Keratinocyte (primary cell): ENCODE data around the gene GGT7.

Experiments used
- EZH2 ChIP-seq: IDR thresholded peaks from one replicate; pipeline ENCODE4 v1.6.1; 2012; ENCODE audit warnings: inconsistent platforms, mild to moderate bottlenecking, low read length, moderate library complexity
- TF ChIP-seq, protein P1 (sequence below), 3 experiments: IDR thresholded peaks in 1 of 3; conservative IDR thresholded peaks in 1 of 3; optimal IDR thresholded peaks in 1 of 3; 2 replicates in 2 of 3; 3 replicates in 1 of 3; pipeline versions ENCODE3 to v1.5.1; 2011; ENCODE audit warnings: low read length in 3 of 3, mild to moderate bottlenecking in 3 of 3, moderate library complexity in 2 of 3, control low read depth in 1 of 3, inconsistent platforms in 1 of 3; ENCODE audit not compliant: insufficient read depth in 2 of 3; ENCODE audit errors: extremely low read depth in 1 of 3

DNA sequence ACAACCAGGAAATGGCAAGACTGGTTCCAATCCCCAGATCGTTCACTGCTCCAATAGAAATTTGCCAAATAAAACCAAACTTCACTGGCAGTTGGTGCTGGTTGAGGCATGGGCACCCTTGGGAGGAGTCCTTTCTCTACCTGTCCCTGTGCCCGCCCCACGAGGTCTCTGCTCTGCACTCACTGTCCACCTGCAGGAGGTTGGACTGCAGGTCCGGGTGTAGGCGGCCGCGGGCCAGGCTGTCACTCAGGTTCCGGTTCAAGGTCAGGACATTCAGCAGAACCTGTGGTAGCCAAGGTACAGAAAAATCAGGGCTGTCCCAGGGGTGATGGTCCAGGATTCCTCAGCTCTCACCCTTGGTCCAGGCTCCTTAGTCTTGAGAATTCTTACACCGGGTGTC is 22.9 kb downstream of the GGT7 start:
- TF ChIP-seq, protein P1, sequence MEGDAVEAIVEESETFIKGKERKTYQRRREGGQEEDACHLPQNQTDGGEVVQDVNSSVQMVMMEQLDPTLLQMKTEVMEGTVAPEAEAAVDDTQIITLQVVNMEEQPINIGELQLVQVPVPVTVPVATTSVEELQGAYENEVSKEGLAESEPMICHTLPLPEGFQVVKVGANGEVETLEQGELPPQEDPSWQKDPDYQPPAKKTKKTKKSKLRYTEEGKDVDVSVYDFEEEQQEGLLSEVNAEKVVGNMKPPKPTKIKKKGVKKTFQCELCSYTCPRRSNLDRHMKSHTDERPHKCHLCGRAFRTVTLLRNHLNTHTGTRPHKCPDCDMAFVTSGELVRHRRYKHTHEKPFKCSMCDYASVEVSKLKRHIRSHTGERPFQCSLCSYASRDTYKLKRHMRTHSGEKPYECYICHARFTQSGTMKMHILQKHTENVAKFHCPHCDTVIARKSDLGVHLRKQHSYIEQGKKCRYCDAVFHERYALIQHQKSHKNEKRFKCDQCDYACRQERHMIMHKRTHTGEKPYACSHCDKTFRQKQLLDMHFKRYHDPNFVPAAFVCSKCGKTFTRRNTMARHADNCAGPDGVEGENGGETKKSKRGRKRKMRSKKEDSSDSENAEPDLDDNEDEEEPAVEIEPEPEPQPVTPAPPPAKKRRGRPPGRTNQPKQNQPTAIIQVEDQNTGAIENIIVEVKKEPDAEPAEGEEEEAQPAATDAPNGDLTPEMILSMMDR (optimal IDR thresholded peaks at IDR 0.05 in 1 of 3, IDR thresholded peaks at IDR 0.05 in 1 of 3, conservative IDR thresholded peaks at IDR 0.05 in 1 of 3; ENCODE audit: extremely low read depth in 1 of 3, insufficient read depth in 2 of 3, low read length in 3 of 3): no peak
- no peak for TF ChIP-seq EZH2
